K562 (cell line): ENCODE data around the gene CXCL6. TPM values are rescaled to one million over a fixed set of nuclear protein-coding genes. Genes with fewer than 3 reads are reported as not detected.
A peak's percentile ranks its signal among the peaks of the same experiment; 100 is the strongest.

ENCODE experiments used
- ATAC-seq: fragments of 200-7000 bp; cut with Tn5 transposase; 3 replicates; pipeline ENCODE4 v1.9.1; 2020; ENCODE audit warnings: moderate library complexity
- BruUV-seq: library from RNA; stranded (reverse); fragments of 400-500 nt; replicated peaks from 2 replicates; lab custom pipeline; 2021; lab: Mats Ljungman, UMichigan
- CTCF ChIA-PET: fragments of 300-600 bp; formaldehyde crosslinking; extraction: SDS; loops from one replicate; lab custom pipeline; 2021; ENCODE audit warnings: low intra/inter-chr PET ratio; lab: Yijun Ruan, JAX
- POLR2A ChIA-PET: fragments of 300-600, 350-650 bp; sonication (Branson Sonifier 250); formaldehyde crosslinking; extraction: SDS; loops from one replicate; lab custom pipeline; 2021; ENCODE audit warnings: antibody characterized with exemption, inconsistent platforms; lab: Yijun Ruan, JAX
- DNase-seq, 4 experiments: peaks; one replicate each; pipeline versions ENCODE4 v3.0.0 to v3.0.0-alpha.2; 2011 to 2018; ENCODE audit warnings: low spot score in 3 of 4, mixed read lengths in 3 of 4; ENCODE audit errors: extremely low read depth in 1 of 4
- FAIRE-seq: peaks from 2 replicates; lab custom pipeline; 2011; peaks lifted over from hg19 to GRCh38; lab: Jason Lieb, UNC
- H2AFZ ChIP-seq: 2 replicates; pipeline ENCODE4 v1.6.0; 2011; ENCODE audit warnings: low read depth, low read length, control low read depth, inconsistent platforms
- H3K27ac ChIP-seq: fragments of 200-600 bp; 3 replicates; pipeline ENCODE4 v1.8.0; 2011; ENCODE audit warnings: low read depth, mild to moderate bottlenecking, control low read depth, inconsistent platforms, low read length, moderate library complexity, mixed read lengths; ENCODE audit errors: extremely low read depth
- H3K27me3 ChIP-seq, 2 experiments: fragments of 300-600 bp in 1 of 2; 2 replicates in 1 of 2; 3 replicates in 1 of 2; pipeline versions ENCODE4 v1.6.0 to v1.8.0; 2011; ENCODE audit warnings: inconsistent platforms in 2 of 2, low read length in 2 of 2, mild to moderate bottlenecking in 1 of 2, mixed read lengths in 1 of 2, moderate library complexity in 1 of 2; ENCODE audit not compliant: control insufficient read depth in 2 of 2, insufficient read depth in 2 of 2
- H3K36me3 ChIP-seq: fragments of 300-600 bp; 3 replicates; pipeline ENCODE4 v1.8.0; 2011; ENCODE audit warnings: mild to moderate bottlenecking, low read length, inconsistent platforms; ENCODE audit not compliant: control insufficient read depth, insufficient read depth
- H3K4me1 ChIP-seq, 2 experiments: fragments of 200-600 bp in 1 of 2; replicated peaks in 1 of 2; 2 replicates in 1 of 2; 3 replicates in 1 of 2; pipeline versions ENCODE4 v1.5.1 to v1.8.0; 2011; ENCODE audit warnings: inconsistent platforms in 2 of 2, low read length in 2 of 2, mild to moderate bottlenecking in 1 of 2, mixed read lengths in 1 of 2, moderate library complexity in 1 of 2; ENCODE audit not compliant: control insufficient read depth in 2 of 2, insufficient read depth in 2 of 2
- H3K4me2 ChIP-seq: 2 replicates; pipeline ENCODE4 v1.6.1; 2011; ENCODE audit warnings: low read length, control low read depth, inconsistent platforms, mixed read lengths; ENCODE audit not compliant: insufficient read depth
- H3K4me3 ChIP-seq: fragments of 200-600 bp; sonication (generic), shearing (Covaris generic); 2 replicates; pipeline ENCODE4 v1.5.1; 2016; ENCODE audit warnings: control low read depth, inconsistent platforms
- H3K79me2 ChIP-seq: fragments of 200-600 bp; 3 replicates; pipeline ENCODE4 v1.8.0; 2011; ENCODE audit warnings: low read length, inconsistent platforms; ENCODE audit not compliant: control insufficient read depth, insufficient read depth
- H3K9ac ChIP-seq, 2 experiments: 2 replicates each; pipeline versions ENCODE4 v1.6.0 to v1.6.1; 2011; ENCODE audit warnings: low read depth in 2 of 2, low read length in 2 of 2, control low read depth in 1 of 2, inconsistent platforms in 1 of 2, mild to moderate bottlenecking in 1 of 2, mixed read lengths in 1 of 2; ENCODE audit not compliant: insufficient read depth in 1 of 2
- H3K9me1 ChIP-seq: one replicate; pipeline ENCODE4 v1.6.0; 2011; ENCODE audit warnings: inconsistent platforms, mild to moderate bottlenecking, low read length, moderate library complexity; ENCODE audit not compliant: control insufficient read depth, insufficient read depth
- H3K9me3 ChIP-seq: replicated peaks from 2 replicates; pipeline ENCODE4 v1.5.1; 2011; ENCODE audit warnings: low read depth, low read length, inconsistent platforms; ENCODE audit not compliant: control insufficient read depth, insufficient read depth
- H4K20me1 ChIP-seq: replicated peaks from 2 replicates; pipeline ENCODE4 v1.6.1; 2011; ENCODE audit warnings: low read length, inconsistent platforms, mixed read lengths; ENCODE audit not compliant: control insufficient read depth, insufficient read depth
- BACH1 ChIP-seq: fragments of 200-800 bp; sonication (Bioruptor generic); IDR thresholded peaks from 2 replicates; pipeline ENCODE4 v1.6.1; 2016; ENCODE audit warnings: missing genetic modification characterization, missing compliant biosample characterization
- BMI1 ChIP-seq: fragments of 150-350 bp; IDR thresholded peaks from 2 replicates; pipeline ENCODE4 v1.6.1; 2014; ENCODE audit warnings: low read length
- C11orf30 ChIP-seq: fragments of 450-650 bp; IDR thresholded peaks from 2 replicates; pipeline ENCODE4 v1.6.1; 2016; ENCODE audit warnings: low read depth, mild to moderate bottlenecking
- FOSL1 ChIP-seq: fragments of 200-800 bp; sonication (Bioruptor generic); conservative IDR thresholded peaks from 2 replicates; pipeline ENCODE4 v1.6.1; 2016; ENCODE audit warnings: missing genetic modification characterization, missing compliant biosample characterization
- HMG20B ChIP-seq: fragments of 250-450 bp; sonication (Bioruptor Pico); IDR thresholded peaks from 2 replicates; pipeline ENCODE4 v1.5.0; 2021; ENCODE audit warnings: mild to moderate bottlenecking
- KLF16 ChIP-seq: IDR thresholded peaks from 2 replicates; pipeline ENCODE4 v1.6.1; 2016; ENCODE audit warnings: antibody characterized with exemption
- MAFG ChIP-seq: fragments of 450-650 bp; conservative IDR thresholded peaks from 2 replicates; pipeline ENCODE4 v1.6.1; 2016; ENCODE audit warnings: missing genetic modification characterization, missing compliant biosample characterization
- NCOR1 ChIP-seq: fragments of 450-650 bp; IDR thresholded peaks from 2 replicates; pipeline ENCODE4 v1.6.1; 2016; ENCODE audit warnings: mild to moderate bottlenecking, moderate library complexity
- NR1H2 ChIP-seq: sonication (generic); formaldehyde crosslinking; IDR thresholded peaks from 2 replicates; pipeline ENCODE4 v1.4.0; 2020; ENCODE audit warnings: mild to moderate bottlenecking, missing genetic modification reagents
- PHF8 ChIP-seq: fragments of 200-600 bp; sonication (generic); IDR thresholded peaks from 2 replicates; pipeline ENCODE4 v1.6.1; 2012; ENCODE audit warnings: mixed run types, mild to moderate bottlenecking, inconsistent platforms, low read length, moderate library complexity, borderline replicate concordance
- PTBP1 ChIP-seq: fragments of 200-400 bp; formaldehyde crosslinking; IDR thresholded peaks from 2 replicates; pipeline ENCODE4 v1.6.1; 2017; ENCODE audit warnings: low read depth, low read length
- SAP30 ChIP-seq: fragments of 200-600 bp; sonication (generic); IDR thresholded peaks from 2 replicates; pipeline ENCODE4 v1.6.1; 2012; ENCODE audit warnings: borderline replicate concordance, low read depth, mild to moderate bottlenecking, moderate library complexity, low read length, control low read depth, inconsistent platforms; ENCODE audit not compliant: insufficient read depth, poor library complexity, severe bottlenecking
- SMAD2 ChIP-seq: fragments of 150-350 bp; IDR thresholded peaks from 2 replicates; pipeline ENCODE4 v1.6.1; 2014; ENCODE audit warnings: low read depth, mild to moderate bottlenecking, low read length
- SOX6 ChIP-seq: fragments of 450-650 bp; IDR thresholded peaks from 2 replicates; pipeline ENCODE4 v1.6.1; 2014; ENCODE audit warnings: mild to moderate bottlenecking
- ZC3H4 ChIP-seq: sonication (generic); formaldehyde crosslinking; IDR thresholded peaks from 2 replicates; pipeline ENCODE4 v1.9.0; 2021; ENCODE audit warnings: missing genetic modification reagents, borderline replicate concordance
- ZNF316 ChIP-seq: fragments of 450-650 bp; IDR thresholded peaks from 2 replicates; pipeline ENCODE4 v1.6.1; 2016
- WGBS: fragments of 100-300 bp; shearing (Covaris generic); methylation state at CpG from one replicate; pipeline ENCODE4 v1.1.6; 2016; ENCODE audit warnings: low coverage, mixed read lengths; ENCODE audit not compliant: insufficient coverage; ENCODE audit errors: missing lambda C conversion rate; 5-methylcytosine and 5-hydroxymethylcytosine counted together
- in situ Hi-C: fragments of 300-500 bp; cut with MboI; formaldehyde crosslinking; loops from 4 replicates; pipeline ENCODE4 v1.15.0; 2018; ENCODE audit warnings: inconsistent platforms, mixed read lengths
- intact Hi-C: fragments of 100-400 bp; cut with micrococcal nuclease; formaldehyde crosslinking; loops from 2 replicates; pipeline ENCODE4 v1.14.2; 2022
- polyA plus RNA-seq, 8 experiments: library from polyadenylated mRNA; depleted of rRNA in 4 of 8; stranded (reverse) in 5 of 8; unstranded in 3 of 8; fragments of >200 nt; fragmentation: Nextera tagmentation in 2 of 8; fragmentation: Illumina TruSeq in 1 of 8; extraction: Ambion mirVana in 2 of 8; extraction: Trizol in 1 of 8; gene quantifications; 2 replicates each; pipeline versions ENCODE4 v1.2.1 to v1.2.3, GENCODE V29; 2011 to 2014; ENCODE audit warnings: inconsistent platforms in 1 of 8, missing spikeins in 1 of 8
- total RNA-seq, 7 experiments: library from RNA; depleted of rRNA in 6 of 7; stranded (reverse); fragments of >200 nt in 6 of 7; fragmentation: Illumina TruSeq in 2 of 7; extraction: Trizol in 2 of 7; gene quantifications; 2 replicates each; pipeline versions ENCODE4 v1.2.1 to v1.2.3, GENCODE V29; 2011 to 2021; ENCODE audit warnings: low replicate concordance in 1 of 7
- TF ChIP-seq, protein P1 (sequence below): sonication (generic); formaldehyde crosslinking; IDR thresholded peaks from 2 replicates; pipeline ENCODE4 v1.4.0; 2020; ENCODE audit warnings: mild to moderate bottlenecking, missing genetic modification reagents
- TF ChIP-seq, protein P2 (sequence below): fragments of 150-350 bp; conservative IDR thresholded peaks from 2 replicates; pipeline ENCODE4 v1.6.1; 2014; ENCODE audit warnings: low read length

The CXCL6 gene
- total and polyA plus RNA-seq, 9 of the 15 experiments (the other 6 are each of a cell fraction or from before 2014, with no cell fraction given): not detected

DNA sequence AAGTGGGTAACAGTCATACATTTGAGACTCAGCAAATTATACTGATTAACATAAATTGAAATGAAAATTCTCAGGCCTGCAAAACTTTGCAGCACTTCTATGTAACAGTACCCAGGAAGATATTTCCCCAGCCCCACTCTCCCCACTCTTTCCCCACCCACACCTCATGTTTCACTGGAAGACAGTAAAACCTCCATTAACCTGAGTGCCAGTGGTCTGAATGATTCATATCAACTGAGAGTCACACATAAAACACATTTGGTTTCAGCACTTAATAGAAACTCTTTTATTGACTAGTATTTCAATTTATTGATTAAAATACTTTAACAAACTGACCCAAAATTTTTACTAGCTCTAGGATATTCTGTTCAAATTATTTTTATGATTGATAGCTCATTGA, 6.9 kb downstream of the CXCL6 start (continued):
- TF ChIP-seq ZNF316: peak; percentile 30; the same call in 1 of the 2 replicates
- TF ChIP-seq, protein P1, sequence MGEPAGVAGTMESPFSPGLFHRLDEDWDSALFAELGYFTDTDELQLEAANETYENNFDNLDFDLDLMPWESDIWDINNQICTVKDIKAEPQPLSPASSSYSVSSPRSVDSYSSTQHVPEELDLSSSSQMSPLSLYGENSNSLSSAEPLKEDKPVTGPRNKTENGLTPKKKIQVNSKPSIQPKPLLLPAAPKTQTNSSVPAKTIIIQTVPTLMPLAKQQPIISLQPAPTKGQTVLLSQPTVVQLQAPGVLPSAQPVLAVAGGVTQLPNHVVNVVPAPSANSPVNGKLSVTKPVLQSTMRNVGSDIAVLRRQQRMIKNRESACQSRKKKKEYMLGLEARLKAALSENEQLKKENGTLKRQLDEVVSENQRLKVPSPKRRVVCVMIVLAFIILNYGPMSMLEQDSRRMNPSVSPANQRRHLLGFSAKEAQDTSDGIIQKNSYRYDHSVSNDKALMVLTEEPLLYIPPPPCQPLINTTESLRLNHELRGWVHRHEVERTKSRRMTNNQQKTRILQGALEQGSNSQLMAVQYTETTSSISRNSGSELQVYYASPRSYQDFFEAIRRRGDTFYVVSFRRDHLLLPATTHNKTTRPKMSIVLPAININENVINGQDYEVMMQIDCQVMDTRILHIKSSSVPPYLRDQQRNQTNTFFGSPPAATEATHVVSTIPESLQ (CRISPR knock-in tag): no peak
- TF ChIP-seq, protein P2, sequence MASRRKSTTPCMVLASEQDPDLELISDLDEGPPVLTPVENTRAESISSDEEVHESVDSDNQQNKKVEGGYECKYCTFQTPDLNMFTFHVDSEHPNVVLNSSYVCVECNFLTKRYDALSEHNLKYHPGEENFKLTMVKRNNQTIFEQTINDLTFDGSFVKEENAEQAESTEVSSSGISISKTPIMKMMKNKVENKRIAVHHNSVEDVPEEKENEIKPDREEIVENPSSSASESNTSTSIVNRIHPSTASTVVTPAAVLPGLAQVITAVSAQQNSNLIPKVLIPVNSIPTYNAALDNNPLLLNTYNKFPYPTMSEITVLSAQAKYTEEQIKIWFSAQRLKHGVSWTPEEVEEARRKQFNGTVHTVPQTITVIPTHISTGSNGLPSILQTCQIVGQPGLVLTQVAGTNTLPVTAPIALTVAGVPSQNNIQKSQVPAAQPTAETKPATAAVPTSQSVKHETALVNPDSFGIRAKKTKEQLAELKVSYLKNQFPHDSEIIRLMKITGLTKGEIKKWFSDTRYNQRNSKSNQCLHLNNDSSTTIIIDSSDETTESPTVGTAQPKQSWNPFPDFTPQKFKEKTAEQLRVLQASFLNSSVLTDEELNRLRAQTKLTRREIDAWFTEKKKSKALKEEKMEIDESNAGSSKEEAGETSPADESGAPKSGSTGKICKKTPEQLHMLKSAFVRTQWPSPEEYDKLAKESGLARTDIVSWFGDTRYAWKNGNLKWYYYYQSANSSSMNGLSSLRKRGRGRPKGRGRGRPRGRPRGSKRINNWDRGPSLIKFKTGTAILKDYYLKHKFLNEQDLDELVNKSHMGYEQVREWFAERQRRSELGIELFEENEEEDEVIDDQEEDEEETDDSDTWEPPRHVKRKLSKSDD: no peak
- TF ChIP-seq, all 486 proteins: peak for 2

DNA sequence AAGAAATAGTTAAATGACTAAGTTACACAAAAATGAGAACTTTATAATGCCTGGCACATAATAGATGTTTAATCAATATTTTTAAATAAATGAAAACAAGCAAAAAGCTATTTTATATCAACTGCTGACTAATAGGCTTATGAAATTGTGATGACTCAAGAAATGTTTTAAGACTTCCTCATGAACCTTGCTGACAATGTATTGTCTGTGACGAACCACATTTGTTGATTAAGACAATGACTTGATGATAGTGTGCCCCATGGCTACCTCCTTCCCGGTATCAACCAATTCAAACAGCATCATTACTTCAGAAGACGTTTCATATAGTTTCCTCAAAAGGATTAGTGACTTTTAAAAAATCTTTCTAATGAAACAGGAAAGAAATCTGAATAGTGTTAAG, 7.9 kb downstream of the CXCL6 start:
- Histone ChIP-seq H3K27me3 (no peaks in the 10 kb centered on the region), H3K79me2 (no peaks in the 10 kb centered on the region), H3K4me1 (peaks cover 0 to 5% of the 10 kb centered on the region in 2 experiments; a peak in 2 of 5 replicates), H3K27ac (no peak overlapping the region), H3K9me3 (no peaks in the 10 kb centered on the region), H3K4me2 (no peak overlapping the region), H2AFZ (peak overlapping the region; percentile 20), H3K4me3 (no peak overlapping the region), H3K9me1 (no peaks in the 10 kb centered on the region), H4K20me1 (no peaks in the 10 kb centered on the region), H3K9ac (no peak overlapping the region), H3K36me3 (no peaks in the 10 kb centered on the region)
- FAIRE-seq (no peak), ATAC-seq (no peak), DNase-seq (no peak)
- in situ Hi-C loops: no loop called here
- POLR2A ChIA-PET: interaction anchor here (0.6 to 1.7 kb wide), 2 partner anchors 15 to 28 kb away, joined by 3 to 4 read pairs; no protein-coding TSS in a partner anchor
- CTCF ChIA-PET: no interaction called here
- WGBS: 10% methylated on average over 3 of the region's 3 CpGs
- TF ChIP-seq BMI1: no peak
- no peak for TF ChIP-seq PHF8
- no peak for TF ChIP-seq KLF16
- TF ChIP-seq HMG20B (CRISPR knock-in tag): no peak
- no peak for TF ChIP-seq SAP30
- peak; percentile 29; the same call in 1 of the 2 replicates for TF ChIP-seq C11orf30
- no peak for TF ChIP-seq NR1H2 (CRISPR knock-in tag)
- no peak for TF ChIP-seq NCOR1
- TF ChIP-seq FOSL1: peak; percentile 43; the same call in 1 of the 2 replicates
- no peak for TF ChIP-seq SMAD2
- 0 out of 2 replicates have a peak, but pooled peaks have one; percentile 15 for TF ChIP-seq MAFG (tag)
- no peak for TF ChIP-seq PTBP1
- TF ChIP-seq SOX6: peak; percentile 82
- 0 out of 2 replicates have a peak, but pooled peaks have one; percentile 20 for TF ChIP-seq BACH1 (tag)
- no peak for TF ChIP-seq ZC3H4 (CRISPR knock-in tag)
- no TSS peak for BruUV-seq
- intact Hi-C loops: no loop called here
